Endothelial cell (in vitro differentiated cells): ENCODE data around the gene HAND2. TPM values are rescaled to one million over a fixed set of nuclear protein-coding genes. Genes with fewer than 3 reads are reported as not detected.

Experiments
- DNase-seq: peaks from one replicate; pipeline ENCODE4 v3.0.0; 2021; ENCODE audit warnings: low spot score
- H3K27ac Mint-ChIP-seq: one replicate; pipeline ENCODE4 v1.8.0; 2021; ENCODE audit warnings: mixed read lengths, inconsistent platforms; ENCODE audit not compliant: unreplicated experiment
- H3K27me3 Mint-ChIP-seq: one replicate; pipeline ENCODE4 v1.8.0; 2021; ENCODE audit warnings: mild to moderate bottlenecking, moderate library complexity, mixed read lengths, inconsistent platforms; ENCODE audit not compliant: unreplicated experiment
- H3K36me3 Mint-ChIP-seq: one replicate; pipeline ENCODE4 v1.8.0; 2021; ENCODE audit warnings: mild to moderate bottlenecking, low read depth, mixed read lengths, inconsistent platforms; ENCODE audit not compliant: unreplicated experiment
- H3K4me1 Mint-ChIP-seq: one replicate; pipeline ENCODE4 v1.8.0; 2021; ENCODE audit warnings: mild to moderate bottlenecking, mixed read lengths, inconsistent platforms; ENCODE audit not compliant: unreplicated experiment
- H3K4me3 Mint-ChIP-seq: one replicate; pipeline ENCODE4 v1.8.0; 2021; ENCODE audit warnings: mild to moderate bottlenecking, mixed read lengths, inconsistent platforms; ENCODE audit not compliant: unreplicated experiment
- H3K9me3 Mint-ChIP-seq: one replicate; pipeline ENCODE4 v1.8.0; 2021; ENCODE audit warnings: mixed read lengths, inconsistent platforms; ENCODE audit not compliant: unreplicated experiment
- CTCF ChIP-seq: fragments of 200-600 bp; sonication (generic); IDR thresholded peaks from one replicate; pipeline ENCODE4 v1.5.0; 2021; ENCODE audit warnings: antibody characterized with exemption; ENCODE audit not compliant: unreplicated experiment
- long read RNA-seq: library from polyadenylated mRNA; unstranded; transcript quantifications from one replicate; pipeline ENCODE4 v2.0.0, GENCODE V29; 2020; ENCODE audit not compliant: unreplicated experiment
- total RNA-seq: library from RNA; stranded (reverse); fragmentation: NEBNext Ultra II Directional; extraction: Animal tissue kit (Norgen Biotek cat#: 25700); gene quantifications from one replicate; pipeline ENCODE4 v1.2.1, GENCODE V29; 2021; ENCODE audit not compliant: unreplicated experiment

Gene HAND2
- total RNA-seq = 1.5 TPM
- long read RNA-seq = 0 reads

GRCh38 chr4:173529477-173530325 lies at the start of gene HAND2:
Gene HAND2 (minus strand): TSS chr4:173530229. CDS start chr4:173529289, 940 bp downstream.
- Mint-ChIP-seq H3K36me3 (peaks cover 4% of the 10 kb centered on the region), H3K27ac (peak within 1 kb of the TSS; percentile 24), H3K9me3 (no peaks in the 10 kb centered on the region), H3K4me1 (peaks cover 40% of the 10 kb centered on the region), H3K4me3 (peak within 1 kb of the TSS; percentile 92), H3K27me3 (peaks cover 43% of the 10 kb centered on the region)
- TF ChIP-seq CTCF = no peak
- peak; percentile 51 for DNase-seq

- Mint-ChIP-seq H3K4me1 (peaks cover 14% of the 10 kb centered on the region), H3K9me3 (no peaks in the 10 kb centered on the region), H3K36me3 (no peaks in the 10 kb centered on the region), H3K4me3 (no peak overlapping the region), H3K27me3 (no peaks in the 10 kb centered on the region), H3K27ac (no peak overlapping the region)
- DNase-seq = no peak
- TF ChIP-seq CTCF = no peak
These were observed 48.9 kb upstream of the HAND2 start for GRCh38 chr4:173578956-173579355.

GRCh38 chr4:173577963-173578362 lies 47.9 kb upstream of the HAND2 start:
- H3K27ac Mint-ChIP-seq = no peak overlapping the region
- no peak for DNase-seq
- H3K36me3 Mint-ChIP-seq = no peaks in the 10 kb centered on the region
- H3K9me3 Mint-ChIP-seq = no peaks in the 10 kb centered on the region
- peaks cover 14% of the 10 kb centered on the region for H3K4me1 Mint-ChIP-seq
- no peak for TF ChIP-seq CTCF
- H3K27me3 Mint-ChIP-seq = no peaks in the 10 kb centered on the region
- H3K4me3 Mint-ChIP-seq = no peak overlapping the region

- no peak for TF ChIP-seq CTCF
- Mint-ChIP-seq H3K4me3 (no peak overlapping the region), H3K4me1 (peaks cover 7% of the 10 kb centered on the region), H3K27ac (no peak overlapping the region), H3K27me3 (no peaks in the 10 kb centered on the region), H3K36me3 (no peaks in the 10 kb centered on the region), H3K9me3 (no peaks in the 10 kb centered on the region)
- DNase-seq = no peak
These were observed 45.6 kb upstream of the HAND2 start for GRCh38 chr4:173575482-173576152.

- no peaks in the 10 kb centered on the region for H3K27me3 Mint-ChIP-seq
- no peak for TF ChIP-seq CTCF
- no peak overlapping the region for H3K27ac Mint-ChIP-seq
- H3K9me3 Mint-ChIP-seq = no peaks in the 10 kb centered on the region
- no peak overlapping the region for H3K4me3 Mint-ChIP-seq
- no peak for DNase-seq
- peaks cover 3% of the 10 kb centered on the region for H3K4me1 Mint-ChIP-seq
- no peaks in the 10 kb centered on the region for H3K36me3 Mint-ChIP-seq
These were observed 43.7 kb upstream of the HAND2 start for GRCh38 chr4:173573725-173574124.
